ENCODE measurements around the gene TAS2R41.

TAS2R41 gene

GRCh38 chr7:143487061-143487460 is 9.4 kb downstream of the TAS2R41 start:
- Histone ChIP-seq H2AFZ (ENCODE audit: insufficient read depth, low read length, poor library complexity) (no peak overlapping the region), H3K14ac (ENCODE audit: low read length) (no peak overlapping the region), H4K8ac (ENCODE audit: low read depth, low read length) (no peak overlapping the region), H3K36me3 (ENCODE audit: control insufficient read depth in 1 of 2, insufficient read depth in 2 of 2, low read length in 2 of 2) (no peaks in the 10 kb centered on the region), H2BK5ac (ENCODE audit: low read depth, low read length, poor library complexity) (no peak overlapping the region), H3K27ac (ENCODE audit: low read depth, low read length) (no peak overlapping the region), H3K4me2 (ENCODE audit: low read length) (no peak overlapping the region), H3K9ac (ENCODE audit: low read length) (no peak overlapping the region), H4K12ac (ENCODE audit: low read depth, low read length) (no peak overlapping the region), H3K79me2 (ENCODE audit: control insufficient read depth, insufficient read depth, low read length, poor library complexity) (no peaks in the 10 kb centered on the region), H2BK120ac (ENCODE audit: insufficient read depth, low read length, poor library complexity) (no peak overlapping the region), H2AK5ac (ENCODE audit: low read length) (no peak overlapping the region), H3K9me3 (ENCODE audit: insufficient read depth, low read depth, low read length) (no peaks in the 10 kb centered on the region), H3K18ac (ENCODE audit: low read length) (no peak overlapping the region), H3K4me1 (ENCODE audit: control insufficient read depth in 1 of 2, insufficient read depth in 2 of 2, low read length in 2 of 2) (peaks cover 3% of the 10 kb centered on the region in 2 experiments), H4K91ac (ENCODE audit: low read depth, low read length) (no peak overlapping the region), H3K23ac (ENCODE audit: low read length) (no peak overlapping the region), H3K4me3 (ENCODE audit: low read depth, low read length) (no peak overlapping the region), H3K27me3 (ENCODE audit: insufficient read depth, low read length) (no peaks in the 10 kb centered on the region), H2BK12ac (ENCODE audit: low read length) (no peak overlapping the region), H3K4ac (ENCODE audit: low read depth, low read length) (no peak overlapping the region), H3K79me1 (ENCODE audit: low read length) (peaks cover 3% of the 10 kb centered on the region)
- no CpG with 5 or more reads among the region's 2 CpGs for WGBS (ENCODE audit: extremely low coverage, insufficient coverage, insufficient read length)
- no peak for DNase-seq

- no peak overlapping the region for H2AFZ ChIP-seq (ENCODE audit: insufficient read depth, low read length, poor library complexity)
- DNase-seq = peak in 1 of 2 donors; percentile 32
- no peak overlapping the region for H3K23ac ChIP-seq (ENCODE audit: low read length)
- no peaks in the 10 kb centered on the region for H3K36me3 ChIP-seq (ENCODE audit: control insufficient read depth in 1 of 2, insufficient read depth in 2 of 2, low read length in 2 of 2)
- no peak overlapping the region for H3K9ac ChIP-seq (ENCODE audit: low read length)
- no peak overlapping the region for H3K4ac ChIP-seq (ENCODE audit: low read depth, low read length)
- no peaks in the 10 kb centered on the region for H3K79me2 ChIP-seq (ENCODE audit: control insufficient read depth, insufficient read depth, low read length, poor library complexity)
- H3K4me2 ChIP-seq (ENCODE audit: low read length) = no peak overlapping the region
- H2BK12ac ChIP-seq (ENCODE audit: low read length) = no peak overlapping the region
- no peak overlapping the region for H2AK5ac ChIP-seq (ENCODE audit: low read length)
- peaks cover 5% of the 10 kb centered on the region for H3K79me1 ChIP-seq (ENCODE audit: low read length)
- no peak overlapping the region for H4K8ac ChIP-seq (ENCODE audit: low read depth, low read length)
- no peak overlapping the region for H3K14ac ChIP-seq (ENCODE audit: low read length)
- H3K18ac ChIP-seq (ENCODE audit: low read length) = no peak overlapping the region
- WGBS (ENCODE audit: extremely low coverage, insufficient coverage, insufficient read length) = no CpG with 5 or more reads among the region's 5 CpGs
- no peak overlapping the region for H2BK120ac ChIP-seq (ENCODE audit: insufficient read depth, low read length, poor library complexity)
- H4K12ac ChIP-seq (ENCODE audit: low read depth, low read length) = no peak overlapping the region
- H3K9me3 ChIP-seq (ENCODE audit: insufficient read depth, low read depth, low read length) = no peaks in the 10 kb centered on the region
- no peaks in the 10 kb centered on the region for H3K27me3 ChIP-seq (ENCODE audit: insufficient read depth, low read length)
- H3K4me3 ChIP-seq (ENCODE audit: low read depth, low read length) = no peak overlapping the region
- H4K91ac ChIP-seq (ENCODE audit: low read depth, low read length) = no peak overlapping the region
- H2BK5ac ChIP-seq (ENCODE audit: low read depth, low read length, poor library complexity) = no peak overlapping the region
- H3K4me1 ChIP-seq (ENCODE audit: control insufficient read depth in 1 of 2, insufficient read depth in 2 of 2, low read length in 2 of 2) = peaks cover 4 to 5% of the 10 kb centered on the region in 2 experiments
- no peak overlapping the region for H3K27ac ChIP-seq (ENCODE audit: low read depth, low read length)
Observed at GRCh38 chr7:143487566-143487965, 9.9 kb downstream of the TAS2R41 start.

- H4K8ac ChIP-seq (ENCODE audit: low read depth, low read length) = peak overlapping the region; percentile 43
- H3K9ac ChIP-seq (ENCODE audit: low read length) = peak overlapping the region; percentile 20
- peak overlapping the region; percentile 66 for H3K18ac ChIP-seq (ENCODE audit: low read length)
- H2AFZ ChIP-seq (ENCODE audit: insufficient read depth, low read length, poor library complexity) = no peak overlapping the region
- no peaks in the 10 kb centered on the region for H3K79me2 ChIP-seq (ENCODE audit: control insufficient read depth, insufficient read depth, low read length, poor library complexity)
- H4K91ac ChIP-seq (ENCODE audit: low read depth, low read length) = peak overlapping the region; percentile 90
- H2BK12ac ChIP-seq (ENCODE audit: low read length) = peak overlapping the region; percentile 94
- peak overlapping the region; percentile 71 for H3K14ac ChIP-seq (ENCODE audit: low read length)
- H4K12ac ChIP-seq (ENCODE audit: low read depth, low read length) = no peak overlapping the region
- peak overlapping the region; percentile 36 for H2AK5ac ChIP-seq (ENCODE audit: low read length)
- peak overlapping the region; percentile 86 for H2BK5ac ChIP-seq (ENCODE audit: low read depth, low read length, poor library complexity)
- no peak overlapping the region for H3K23ac ChIP-seq (ENCODE audit: low read length)
- H3K4me2 ChIP-seq (ENCODE audit: low read length) = no peak overlapping the region
- H3K4me1 ChIP-seq (ENCODE audit: control insufficient read depth in 1 of 2, insufficient read depth in 2 of 2, low read length in 2 of 2) = peaks cover 7 to 10% of the 10 kb centered on the region in 2 experiments
- no CpG with 5 or more reads among the region's 1 CpG for WGBS (ENCODE audit: extremely low coverage, insufficient coverage, insufficient read length)
- H3K36me3 ChIP-seq (ENCODE audit: control insufficient read depth in 1 of 2, insufficient read depth in 2 of 2, low read length in 2 of 2) = no peaks in the 10 kb centered on the region
- peak overlapping the region; percentile 23 for H3K4ac ChIP-seq (ENCODE audit: low read depth, low read length)
- H3K27ac ChIP-seq (ENCODE audit: low read depth, low read length) = peak overlapping the region; percentile 70
- peak; percentile 70 to 75 for DNase-seq
- H3K27me3 ChIP-seq (ENCODE audit: insufficient read depth, low read length) = no peaks in the 10 kb centered on the region
- H3K79me1 ChIP-seq (ENCODE audit: low read length) = peaks cover 11% of the 10 kb centered on the region
- H3K4me3 ChIP-seq (ENCODE audit: low read depth, low read length) = no peak overlapping the region
- H2BK120ac ChIP-seq (ENCODE audit: insufficient read depth, low read length, poor library complexity) = peak overlapping the region; percentile 84
- no peaks in the 10 kb centered on the region for H3K9me3 ChIP-seq (ENCODE audit: insufficient read depth, low read depth, low read length)
Observed at GRCh38 chr7:143490717-143491306, 13.1 kb downstream of the TAS2R41 start.

GRCh38 chr7:143492043-143492471 is 14.4 kb downstream of the TAS2R41 start:
- H3K79me1 ChIP-seq (ENCODE audit: low read length) = peaks cover 11% of the 10 kb centered on the region
- H3K9me3 ChIP-seq (ENCODE audit: insufficient read depth, low read depth, low read length) = no peaks in the 10 kb centered on the region
- H3K79me2 ChIP-seq (ENCODE audit: control insufficient read depth, insufficient read depth, low read length, poor library complexity) = no peaks in the 10 kb centered on the region
- H3K4ac ChIP-seq (ENCODE audit: low read depth, low read length) = no peak overlapping the region
- H3K18ac ChIP-seq (ENCODE audit: low read length) = no peak overlapping the region
- H4K8ac ChIP-seq (ENCODE audit: low read depth, low read length) = no peak overlapping the region
- H4K91ac ChIP-seq (ENCODE audit: low read depth, low read length) = no peak overlapping the region
- H2AFZ ChIP-seq (ENCODE audit: insufficient read depth, low read length, poor library complexity) = no peak overlapping the region
- peak; percentile 77 to 93 for DNase-seq
- H2BK12ac ChIP-seq (ENCODE audit: low read length) = no peak overlapping the region
- H3K14ac ChIP-seq (ENCODE audit: low read length) = no peak overlapping the region
- no CpG with 5 or more reads among the region's 2 CpGs for WGBS (ENCODE audit: extremely low coverage, insufficient coverage, insufficient read length)
- H2AK5ac ChIP-seq (ENCODE audit: low read length) = no peak overlapping the region
- H3K9ac ChIP-seq (ENCODE audit: low read length) = no peak overlapping the region
- H3K23ac ChIP-seq (ENCODE audit: low read length) = no peak overlapping the region
- no peaks in the 10 kb centered on the region for H3K27me3 ChIP-seq (ENCODE audit: insufficient read depth, low read length)
- H3K4me1 ChIP-seq (ENCODE audit: control insufficient read depth in 1 of 2, insufficient read depth in 2 of 2, low read length in 2 of 2) = peaks cover 7 to 10% of the 10 kb centered on the region in 2 experiments
- H2BK120ac ChIP-seq (ENCODE audit: insufficient read depth, low read length, poor library complexity) = no peak overlapping the region
- H3K36me3 ChIP-seq (ENCODE audit: control insufficient read depth in 1 of 2, insufficient read depth in 2 of 2, low read length in 2 of 2) = no peaks in the 10 kb centered on the region
- no peak overlapping the region for H4K12ac ChIP-seq (ENCODE audit: low read depth, low read length)
- H3K4me3 ChIP-seq (ENCODE audit: low read depth, low read length) = no peak overlapping the region
- H3K4me2 ChIP-seq (ENCODE audit: low read length) = no peak overlapping the region
- H2BK5ac ChIP-seq (ENCODE audit: low read depth, low read length, poor library complexity) = no peak overlapping the region
- peak overlapping the region; percentile 95 for H3K27ac ChIP-seq (ENCODE audit: low read depth, low read length)

Measured in trophoblast cell (in vitro differentiated cells and primary cell).